Erythroblast (primary cell): ENCODE results near the gene TMEM131.

Source experiments
- GATA1 ChIP-seq: IDR thresholded peaks from 2 replicates; pipeline ENCODE4 v1.6.1; 2011; ENCODE audit warnings: low read depth, mild to moderate bottlenecking, control low read depth, low read length, moderate library complexity
- POLR2A ChIP-seq: IDR thresholded peaks from 2 replicates; pipeline ENCODE4 v1.6.1; 2011; ENCODE audit warnings: mild to moderate bottlenecking, low read length

DNA sequence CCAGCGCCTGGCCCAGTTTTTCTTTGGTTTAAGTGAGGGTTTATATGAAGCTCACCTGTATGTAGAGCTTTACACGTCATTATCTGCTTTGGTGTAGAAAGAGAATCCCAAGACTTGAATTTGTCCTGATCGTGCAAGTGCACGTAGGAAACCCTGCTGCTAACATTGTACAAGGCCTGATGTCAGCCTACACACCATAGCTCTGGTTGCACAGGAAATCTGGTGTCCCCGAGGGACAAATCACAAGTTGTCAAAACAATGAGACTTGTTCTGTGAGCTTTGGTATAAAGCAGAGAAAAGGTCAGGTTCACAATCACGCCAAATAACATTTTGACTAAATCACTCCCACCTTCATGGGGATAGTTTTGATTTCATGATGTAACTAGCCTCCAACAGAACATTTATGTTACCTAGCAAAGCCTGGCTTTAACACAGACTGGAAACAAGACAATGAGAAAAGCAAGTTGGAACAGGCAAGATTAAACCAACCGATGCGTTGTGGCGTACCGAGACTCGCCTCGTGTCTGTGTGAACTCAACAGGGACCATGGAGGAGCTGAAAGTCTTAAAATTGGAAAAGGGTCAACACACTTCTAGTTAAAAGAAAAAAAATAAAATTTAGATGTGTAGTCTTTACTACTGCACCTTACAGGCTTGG is 240.9 kb downstream of the TMEM131 start:
- TF ChIP-seq POLR2A (no peak), GATA1 (no peak)
